ENCODE measurements around the gene MIX23.

The MIX23 gene

GRCh38 chr3:122409446-122409845, 26.4 kb upstream of the MIX23 start:
- H3K36me3 ChIP-seq (ENCODE audit: control insufficient read depth, insufficient read depth, low read length), result no peaks in the 10 kb centered on the region
- H3K4me3 ChIP-seq (ENCODE audit: low read length), result no peak overlapping the region
- H3K27me3 ChIP-seq (ENCODE audit: control insufficient read depth, insufficient read depth, low read length), result no peaks in the 10 kb centered on the region
- H3K4me1 ChIP-seq (ENCODE audit: control insufficient read depth, insufficient read depth, low read length), result no peaks in the 10 kb centered on the region
- no peaks in the 10 kb centered on the region for H3K9me3 ChIP-seq (ENCODE audit: control insufficient read depth, low read length)
- H3K9ac ChIP-seq (ENCODE audit: low read length), result no peak overlapping the region

- Histone ChIP-seq H3K4me3 (ENCODE audit: low read length) (no peak overlapping the region), H3K27me3 (ENCODE audit: control insufficient read depth, insufficient read depth, low read length) (no peaks in the 10 kb centered on the region), H3K9ac (ENCODE audit: low read length) (no peak overlapping the region), H3K36me3 (ENCODE audit: control insufficient read depth, insufficient read depth, low read length) (peaks cover 3% of the 10 kb centered on the region), H3K4me1 (ENCODE audit: control insufficient read depth, insufficient read depth, low read length) (no peaks in the 10 kb centered on the region), H3K9me3 (ENCODE audit: control insufficient read depth, low read length) (no peaks in the 10 kb centered on the region)
These were observed 24.9 kb upstream of the MIX23 start for GRCh38 chr3:122407946-122408345.

- H3K9ac ChIP-seq (ENCODE audit: low read length), result no peak overlapping the region
- peaks cover 5% of the 10 kb centered on the region for H3K36me3 ChIP-seq (ENCODE audit: control insufficient read depth, insufficient read depth, low read length)
- H3K27me3 ChIP-seq (ENCODE audit: control insufficient read depth, insufficient read depth, low read length), result no peaks in the 10 kb centered on the region
- no peaks in the 10 kb centered on the region for H3K4me1 ChIP-seq (ENCODE audit: control insufficient read depth, insufficient read depth, low read length)
- no peaks in the 10 kb centered on the region for H3K9me3 ChIP-seq (ENCODE audit: control insufficient read depth, low read length)
- no peak overlapping the region for H3K4me3 ChIP-seq (ENCODE audit: low read length)
These were observed 23.2 kb upstream of the MIX23 start for GRCh38 chr3:122406198-122406597.

GRCh38 chr3:122405015-122405414, 22.0 kb upstream of the MIX23 start:
- Histone ChIP-seq H3K9ac (ENCODE audit: low read length) (no peak overlapping the region), H3K4me3 (ENCODE audit: low read length) (no peak overlapping the region), H3K36me3 (ENCODE audit: control insufficient read depth, insufficient read depth, low read length) (peaks cover 5% of the 10 kb centered on the region), H3K9me3 (ENCODE audit: control insufficient read depth, low read length) (no peaks in the 10 kb centered on the region), H3K27me3 (ENCODE audit: control insufficient read depth, insufficient read depth, low read length) (no peaks in the 10 kb centered on the region), H3K4me1 (ENCODE audit: control insufficient read depth, insufficient read depth, low read length) (no peaks in the 10 kb centered on the region)

- Histone ChIP-seq H3K27me3 (ENCODE audit: control insufficient read depth, insufficient read depth, low read length) (no peaks in the 10 kb centered on the region), H3K36me3 (ENCODE audit: control insufficient read depth, insufficient read depth, low read length) (peaks cover 5% of the 10 kb centered on the region), H3K4me3 (ENCODE audit: low read length) (no peak overlapping the region), H3K9ac (ENCODE audit: low read length) (no peak overlapping the region), H3K9me3 (ENCODE audit: control insufficient read depth, low read length) (no peaks in the 10 kb centered on the region), H3K4me1 (ENCODE audit: control insufficient read depth, insufficient read depth, low read length) (no peaks in the 10 kb centered on the region)
These were observed 20.5 kb upstream of the MIX23 start for GRCh38 chr3:122403489-122403888.

GRCh38 chr3:122398920-122399319, 15.9 kb upstream of the MIX23 start:
- no peak overlapping the region for H3K4me3 ChIP-seq (ENCODE audit: low read length)
- H3K9ac ChIP-seq (ENCODE audit: low read length), result no peak overlapping the region
- no peaks in the 10 kb centered on the region for H3K4me1 ChIP-seq (ENCODE audit: control insufficient read depth, insufficient read depth, low read length)

GRCh38 chr3:122397201-122397600, 14.2 kb upstream of the MIX23 start:
- H3K4me3 ChIP-seq (ENCODE audit: low read length), result no peak overlapping the region
- no peaks in the 10 kb centered on the region for H3K4me1 ChIP-seq (ENCODE audit: control insufficient read depth, insufficient read depth, low read length)
- no peaks in the 10 kb centered on the region for H3K27me3 ChIP-seq (ENCODE audit: control insufficient read depth, insufficient read depth, low read length)
- no peaks in the 10 kb centered on the region for H3K36me3 ChIP-seq (ENCODE audit: control insufficient read depth, insufficient read depth, low read length)
- no peak overlapping the region for H3K9ac ChIP-seq (ENCODE audit: low read length)
- H3K9me3 ChIP-seq (ENCODE audit: control insufficient read depth, low read length), result no peaks in the 10 kb centered on the region

More at GRCh38 chr3:122398920-122399319, 15.9 kb upstream of the MIX23 start:
- Histone ChIP-seq H3K9me3 (ENCODE audit: control insufficient read depth, low read length) (no peaks in the 10 kb centered on the region), H3K36me3 (ENCODE audit: control insufficient read depth, insufficient read depth, low read length) (peaks cover 5% of the 10 kb centered on the region), H3K27me3 (ENCODE audit: control insufficient read depth, insufficient read depth, low read length) (no peaks in the 10 kb centered on the region)

- Histone ChIP-seq H3K4me3 (ENCODE audit: low read length) (no peak overlapping the region), H3K36me3 (ENCODE audit: control insufficient read depth, insufficient read depth, low read length) (no peaks in the 10 kb centered on the region), H3K4me1 (ENCODE audit: control insufficient read depth, insufficient read depth, low read length) (no peaks in the 10 kb centered on the region), H3K9ac (ENCODE audit: low read length) (no peak overlapping the region), H3K27me3 (ENCODE audit: control insufficient read depth, insufficient read depth, low read length) (no peaks in the 10 kb centered on the region), H3K9me3 (ENCODE audit: control insufficient read depth, low read length) (no peaks in the 10 kb centered on the region)
These were observed 13.5 kb upstream of the MIX23 start for GRCh38 chr3:122396511-122396910.

- H3K9me3 ChIP-seq (ENCODE audit: control insufficient read depth, low read length), result no peaks in the 10 kb centered on the region
- no peak overlapping the region for H3K9ac ChIP-seq (ENCODE audit: low read length)
- H3K27me3 ChIP-seq (ENCODE audit: control insufficient read depth, insufficient read depth, low read length), result no peaks in the 10 kb centered on the region
These were observed 12.6 kb upstream of the MIX23 start for GRCh38 chr3:122395582-122395981.

GRCh38 chr3:122394173-122394572, 11.1 kb upstream of the MIX23 start:
- H3K36me3 ChIP-seq (ENCODE audit: control insufficient read depth, insufficient read depth, low read length), result no peaks in the 10 kb centered on the region
- no peaks in the 10 kb centered on the region for H3K9me3 ChIP-seq (ENCODE audit: control insufficient read depth, low read length)
- H3K9ac ChIP-seq (ENCODE audit: low read length), result no peak overlapping the region
- no peaks in the 10 kb centered on the region for H3K27me3 ChIP-seq (ENCODE audit: control insufficient read depth, insufficient read depth, low read length)
- no peaks in the 10 kb centered on the region for H3K4me1 ChIP-seq (ENCODE audit: control insufficient read depth, insufficient read depth, low read length)
- no peak overlapping the region for H3K4me3 ChIP-seq (ENCODE audit: low read length)

More at GRCh38 chr3:122395582-122395981, 12.6 kb upstream of the MIX23 start:
- no peak overlapping the region for H3K4me3 ChIP-seq (ENCODE audit: low read length)
- H3K36me3 ChIP-seq (ENCODE audit: control insufficient read depth, insufficient read depth, low read length), result no peaks in the 10 kb centered on the region
- no peaks in the 10 kb centered on the region for H3K4me1 ChIP-seq (ENCODE audit: control insufficient read depth, insufficient read depth, low read length)

GRCh38 chr3:122392868-122393844, 10.1 kb upstream of the MIX23 start:
- H3K4me3 ChIP-seq (ENCODE audit: low read length), result no peak overlapping the region
- no peaks in the 10 kb centered on the region for H3K27me3 ChIP-seq (ENCODE audit: control insufficient read depth, insufficient read depth, low read length)
- no peaks in the 10 kb centered on the region for H3K4me1 ChIP-seq (ENCODE audit: control insufficient read depth, insufficient read depth, low read length)
- no peak overlapping the region for H3K9ac ChIP-seq (ENCODE audit: low read length)
- no peaks in the 10 kb centered on the region for H3K36me3 ChIP-seq (ENCODE audit: control insufficient read depth, insufficient read depth, low read length)
- no peaks in the 10 kb centered on the region for H3K9me3 ChIP-seq (ENCODE audit: control insufficient read depth, low read length)

- no peak overlapping the region for H3K9ac ChIP-seq (ENCODE audit: low read length)
- no peaks in the 10 kb centered on the region for H3K36me3 ChIP-seq (ENCODE audit: control insufficient read depth, insufficient read depth, low read length)
- peaks cover under 1% of the 10 kb centered on the region for H3K4me1 ChIP-seq (ENCODE audit: control insufficient read depth, insufficient read depth, low read length)
- H3K27me3 ChIP-seq (ENCODE audit: control insufficient read depth, insufficient read depth, low read length), result no peaks in the 10 kb centered on the region
- no peak overlapping the region for H3K4me3 ChIP-seq (ENCODE audit: low read length)
- no peaks in the 10 kb centered on the region for H3K9me3 ChIP-seq (ENCODE audit: control insufficient read depth, low read length)
These were observed 8.8 kb upstream of the MIX23 start for GRCh38 chr3:122391681-122392446.

Data from mucosa of stomach (tissue), 1 donor.